HG02759 (cell line): ENCODE results near the gene LINGO3.
A peak's percentile ranks its signal among the peaks of the same experiment; 100 is the strongest.

Experiments used
- ATAC-seq: cut with Tn5 transposase; IDR thresholded peaks from one replicate; pipeline ENCODE4 v1.9.1; 2021; ENCODE audit warnings: mild to moderate bottlenecking, moderate library complexity; ENCODE audit not compliant: unreplicated experiment

LINGO3 gene

GRCh38 chr19:2340496-2341243 lies 32.7 kb upstream of the LINGO3 start:
- ATAC-seq: no peak

DNA sequence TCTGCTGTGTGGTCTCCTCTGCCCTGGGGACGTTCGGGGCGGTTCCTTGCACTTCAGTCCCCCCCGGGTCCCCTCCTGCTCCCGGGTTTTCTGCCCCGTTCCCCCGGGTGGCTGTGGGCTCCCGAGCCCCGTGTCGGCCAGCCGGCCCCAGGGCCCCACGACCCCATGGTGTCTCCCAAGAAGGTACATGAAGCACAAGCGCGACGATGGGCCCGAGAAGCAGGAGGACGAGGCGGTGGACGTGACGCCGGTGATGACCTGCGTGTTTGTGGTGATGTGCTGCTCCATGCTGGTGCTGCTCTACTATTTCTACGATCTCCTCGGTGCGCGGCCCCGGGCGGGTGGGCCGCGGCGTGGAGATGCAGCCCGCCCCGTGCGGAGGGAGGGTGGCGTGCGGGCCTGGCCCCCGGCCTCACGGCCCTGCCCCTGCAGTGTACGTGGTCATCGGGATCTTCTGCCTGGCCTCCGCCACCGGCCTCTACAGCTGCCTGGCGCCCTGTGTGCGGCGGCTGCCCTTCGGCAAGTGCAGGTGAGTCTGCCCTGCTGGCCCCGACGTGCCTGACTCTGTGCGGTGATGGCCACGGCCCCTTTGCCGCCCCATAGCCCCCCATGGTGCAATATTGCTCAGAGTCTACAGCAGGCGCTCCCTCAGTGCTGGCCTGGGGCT lies 31.8 kb upstream of the LINGO3 start:
- ATAC-seq: no peak

DNA sequence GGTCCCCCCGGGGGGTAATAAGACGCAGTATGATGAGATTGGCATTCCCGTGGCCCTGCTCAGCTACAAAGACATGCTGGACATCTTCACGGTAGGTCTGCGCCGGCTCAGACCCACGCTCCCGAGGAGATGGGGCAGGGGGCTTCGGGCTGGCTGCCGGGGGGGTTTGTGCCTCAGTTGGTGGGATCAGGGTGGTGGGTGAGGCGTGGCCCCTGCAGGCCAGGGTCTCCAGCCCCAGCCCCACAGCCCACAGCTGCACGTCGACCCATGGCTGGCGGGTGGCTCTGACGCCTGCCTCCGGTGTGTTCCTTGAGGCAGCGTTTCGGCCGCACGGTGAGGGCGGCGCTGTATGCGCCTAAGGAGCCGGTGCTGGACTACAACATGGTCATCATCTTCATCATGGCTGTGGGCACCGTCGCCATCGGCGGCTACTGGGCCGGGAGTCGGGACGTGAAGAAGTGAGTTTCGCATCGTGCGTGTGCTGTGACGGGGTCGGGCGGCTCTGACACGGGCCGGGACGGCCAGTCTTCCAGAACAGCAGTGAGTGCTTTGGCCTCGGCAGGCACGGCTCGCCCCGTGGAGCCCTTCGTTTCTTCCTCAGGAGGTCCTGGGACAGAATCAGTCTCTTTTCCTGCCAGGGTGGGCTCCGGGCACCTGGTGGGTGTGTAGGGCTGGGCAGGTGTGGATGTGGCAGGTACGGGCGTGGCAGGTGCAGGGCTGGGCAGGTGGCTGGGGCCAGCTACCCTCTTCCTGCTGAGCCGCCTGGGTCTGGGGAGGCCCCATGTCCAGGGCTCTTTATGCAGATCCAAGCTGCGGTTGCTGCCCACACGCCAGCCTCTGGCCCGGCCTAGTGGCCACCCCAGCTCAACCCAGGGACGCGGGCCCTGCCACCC lies 31.0 kb upstream of the LINGO3 start:
- ATAC-seq: no peak

DNA sequence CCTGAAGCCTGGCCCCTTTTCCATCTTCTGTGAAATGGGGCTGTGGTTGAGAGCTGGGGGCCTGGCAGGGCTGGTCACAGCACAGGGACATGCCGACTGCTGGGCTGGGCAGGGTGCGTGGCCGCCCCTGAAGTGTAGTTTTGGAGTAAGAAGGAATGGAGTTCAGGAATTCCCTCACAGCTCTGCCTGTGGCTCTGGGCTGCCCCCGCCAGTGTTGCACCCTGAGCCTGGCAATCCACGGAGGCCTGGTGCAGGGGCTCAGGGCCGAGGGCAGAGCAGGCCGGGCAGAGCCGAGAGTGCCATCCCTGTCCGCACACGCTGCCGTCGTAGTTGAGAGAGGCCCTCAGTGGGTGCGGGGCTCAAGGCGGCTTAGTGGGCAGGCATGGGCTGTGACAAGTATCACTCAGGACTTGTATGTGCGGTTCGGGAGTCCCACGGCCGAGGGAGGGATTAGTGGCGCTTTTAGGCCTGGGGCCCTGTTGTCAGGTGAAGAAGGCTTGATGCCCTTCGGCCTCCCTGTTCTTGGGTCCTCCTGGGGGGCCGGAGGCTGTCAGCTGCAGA lies 30.2 kb upstream of the LINGO3 start:
- ATAC-seq: no peak

DNA sequence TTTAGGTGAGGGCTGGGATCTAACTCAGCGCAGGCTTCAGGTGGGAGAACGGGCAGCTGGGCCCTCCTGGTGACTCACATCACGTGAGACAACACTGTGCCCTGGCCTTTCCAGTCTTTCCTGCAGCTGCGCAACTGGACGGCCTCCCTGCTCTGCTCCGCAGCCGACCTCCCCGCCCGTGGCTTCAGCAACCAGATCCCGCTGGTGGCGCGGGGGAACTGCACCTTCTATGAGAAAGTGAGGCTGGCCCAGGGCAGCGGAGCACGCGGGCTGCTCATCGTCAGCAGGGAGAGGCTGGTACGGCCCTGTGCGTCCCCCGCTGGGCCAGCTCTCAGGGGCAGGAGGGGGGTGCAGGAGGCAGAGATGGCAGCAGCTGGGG lies 29.4 kb upstream of the LINGO3 start:
- no peak for ATAC-seq

- ATAC-seq: no peak
Measured at GRCh38 chr19:2336528-2337328, 28.8 kb upstream of the LINGO3 start.

DNA sequence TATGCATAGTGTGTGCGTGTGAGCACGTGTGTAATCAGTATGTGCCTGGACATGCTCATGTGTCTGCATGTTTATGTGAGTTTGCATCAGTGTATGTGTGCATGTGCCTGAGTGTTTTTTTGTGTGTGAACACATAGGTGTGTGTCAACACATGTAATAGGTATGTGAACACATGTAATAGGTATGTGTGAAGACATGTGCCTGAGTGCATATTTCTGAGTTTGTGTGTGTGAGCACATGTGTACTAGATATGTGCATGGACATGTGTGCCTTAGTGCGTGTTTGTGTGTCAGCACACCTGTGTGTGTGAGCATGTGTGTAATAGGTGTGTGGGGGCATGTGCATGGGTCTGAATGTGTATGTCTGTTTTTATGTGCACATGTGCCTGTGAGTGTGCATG lies 27.9 kb upstream of the LINGO3 start:
- no peak for ATAC-seq

- ATAC-seq: no peak
Measured at GRCh38 chr19:2334986-2335846, 27.3 kb upstream of the LINGO3 start.

DNA sequence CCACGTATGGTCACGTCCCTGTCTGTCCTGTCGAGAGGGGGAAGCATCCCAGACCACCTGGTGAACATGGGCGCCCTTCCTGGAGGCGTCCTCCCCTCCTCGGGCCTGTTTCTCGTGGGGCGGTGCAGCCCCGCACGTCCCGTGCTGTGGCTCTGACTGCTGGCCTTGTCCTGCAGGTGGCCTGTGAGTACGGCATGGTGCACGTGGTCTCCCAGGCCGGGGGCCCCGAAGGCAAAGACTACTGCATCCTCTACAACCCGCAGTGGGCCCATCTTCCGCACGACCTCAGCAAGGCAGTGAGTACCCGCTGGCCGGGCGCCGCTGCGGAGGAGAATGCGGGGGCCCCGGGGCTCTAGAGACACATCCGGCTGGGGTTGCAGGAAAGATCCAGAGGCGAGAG lies 26.5 kb upstream of the LINGO3 start:
- no peak for ATAC-seq

- no peak for ATAC-seq
Measured at GRCh38 chr19:2333807-2334211, 25.9 kb upstream of the LINGO3 start.

GRCh38 chr19:2333027-2333806 lies 25.3 kb upstream of the LINGO3 start:
- ATAC-seq: no peak

GRCh38 chr19:2332341-2333026 lies 24.5 kb upstream of the LINGO3 start:
- ATAC-seq: peak; percentile 41

- ATAC-seq: no peak
Measured at GRCh38 chr19:2331601-2332246, 23.8 kb upstream of the LINGO3 start.

DNA sequence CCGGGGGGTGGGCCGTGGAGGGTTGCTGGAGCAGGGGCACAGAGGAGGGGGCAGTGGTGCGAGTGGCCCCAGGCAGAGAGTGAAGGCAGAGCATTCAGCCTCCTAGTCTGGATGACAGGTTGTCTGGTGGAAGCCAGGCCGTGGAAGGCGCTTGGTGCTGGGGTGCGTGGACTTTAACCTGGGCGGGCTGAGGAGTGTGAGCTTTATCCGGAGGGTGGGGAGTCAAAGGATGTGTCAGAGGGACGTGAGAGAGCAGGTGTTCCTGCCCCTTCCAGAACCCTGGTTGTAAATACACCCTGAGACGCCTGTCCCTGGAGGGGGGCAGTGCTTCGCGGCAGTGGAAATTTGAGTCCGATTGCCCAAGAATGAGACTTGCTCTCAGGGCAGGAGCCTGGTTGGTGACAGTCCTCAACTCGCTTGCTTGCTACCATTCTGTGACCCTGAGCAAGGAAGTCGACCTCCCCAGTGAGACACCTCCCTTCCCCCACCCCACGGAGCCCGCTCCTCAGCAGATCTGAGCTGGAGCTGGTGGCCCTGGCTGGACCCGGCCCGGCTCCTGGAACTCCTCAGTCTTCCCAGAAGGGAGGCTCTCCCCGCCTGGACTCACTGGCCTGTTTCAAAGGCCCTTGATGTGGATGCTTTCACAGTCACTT lies 22.8 kb upstream of the LINGO3 start:
- ATAC-seq: no peak

DNA sequence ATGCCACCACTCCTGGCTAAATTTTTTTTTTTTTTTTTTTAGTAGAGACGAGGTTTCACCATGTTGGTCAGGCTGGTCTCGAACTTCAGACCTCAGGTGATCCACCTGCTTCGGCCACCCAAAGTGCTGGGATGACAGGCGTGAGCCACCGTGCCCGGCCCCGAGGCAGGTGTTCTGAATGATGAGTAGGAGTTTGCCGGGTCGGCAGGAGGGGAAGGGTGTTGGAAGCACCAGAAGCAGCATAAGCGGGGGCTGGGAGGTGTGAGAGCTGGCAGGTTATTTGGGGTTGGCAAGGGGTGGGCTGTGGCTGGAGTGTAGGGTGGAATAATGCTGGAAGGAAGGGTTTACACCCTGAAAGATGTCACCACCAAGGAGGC lies 22.3 kb upstream of the LINGO3 start:
- no peak for ATAC-seq

DNA sequence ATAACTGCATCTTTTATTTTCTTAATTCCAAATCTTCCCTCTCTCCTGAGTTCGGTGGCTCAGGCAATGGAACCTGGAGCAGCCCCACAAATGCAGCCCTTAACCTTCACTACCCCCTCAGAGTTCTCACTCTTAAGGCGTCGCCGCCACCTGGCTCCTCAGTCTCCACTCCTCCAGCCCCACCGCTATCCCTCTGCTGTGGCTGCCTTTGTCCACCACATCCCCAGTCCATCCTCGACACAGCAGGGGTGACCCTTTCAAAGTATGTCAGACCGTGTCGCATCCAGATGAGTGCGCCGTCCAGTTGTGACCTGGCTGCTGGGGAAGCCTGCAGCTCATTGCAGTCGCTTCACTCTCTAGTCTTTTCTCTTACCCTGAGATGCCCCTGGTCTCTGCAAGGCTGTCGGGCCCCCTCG lies 21.6 kb upstream of the LINGO3 start:
- ATAC-seq: no peak

DNA sequence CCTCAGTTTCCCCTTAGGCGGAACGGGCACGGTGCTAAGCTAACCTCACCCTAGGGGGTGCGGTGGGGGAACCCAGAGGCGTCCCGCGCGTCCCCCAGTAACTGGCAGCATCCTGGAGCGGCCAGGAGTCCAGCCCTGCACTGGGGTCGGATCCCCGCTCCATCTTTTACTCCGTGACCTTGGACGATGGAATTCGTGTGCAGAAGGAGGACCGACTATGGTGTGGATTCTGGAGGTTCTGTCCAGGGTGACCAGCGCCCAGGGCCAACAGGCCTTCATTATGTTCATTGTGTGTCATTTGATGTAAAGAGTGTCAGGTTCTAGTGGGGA lies 21.2 kb upstream of the LINGO3 start:
- ATAC-seq: no peak
